ENCODE measurements around the gene CMTM8. TPM values are rescaled to one million over a fixed set of nuclear protein-coding genes. Genes with fewer than 3 reads are reported as not detected.

Gene CMTM8
- total RNA-seq, 1 experiment from 2014 or later, result 9.0 TPM

DNA sequence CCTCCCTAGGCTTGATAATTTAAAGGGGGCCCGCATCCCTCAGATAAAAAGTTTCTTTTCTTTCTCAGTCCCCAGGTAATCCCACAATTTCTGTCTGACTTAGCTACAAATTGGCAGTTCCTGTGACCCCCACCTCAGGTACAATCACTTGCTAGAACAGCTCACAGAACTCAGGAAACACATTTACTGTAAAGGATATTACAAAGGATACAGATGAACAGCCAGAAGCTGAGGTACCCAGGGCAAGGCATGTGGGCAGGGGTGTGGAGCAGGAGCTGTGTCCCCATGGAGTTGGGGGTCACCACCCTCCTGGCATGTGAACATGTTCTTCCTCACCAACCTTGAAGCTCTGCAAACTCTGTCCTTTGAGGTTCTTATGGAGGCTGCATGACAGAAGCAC lies 73.8 kb downstream of the CMTM8 start (continued):
- TF ChIP-seq, protein P1, sequence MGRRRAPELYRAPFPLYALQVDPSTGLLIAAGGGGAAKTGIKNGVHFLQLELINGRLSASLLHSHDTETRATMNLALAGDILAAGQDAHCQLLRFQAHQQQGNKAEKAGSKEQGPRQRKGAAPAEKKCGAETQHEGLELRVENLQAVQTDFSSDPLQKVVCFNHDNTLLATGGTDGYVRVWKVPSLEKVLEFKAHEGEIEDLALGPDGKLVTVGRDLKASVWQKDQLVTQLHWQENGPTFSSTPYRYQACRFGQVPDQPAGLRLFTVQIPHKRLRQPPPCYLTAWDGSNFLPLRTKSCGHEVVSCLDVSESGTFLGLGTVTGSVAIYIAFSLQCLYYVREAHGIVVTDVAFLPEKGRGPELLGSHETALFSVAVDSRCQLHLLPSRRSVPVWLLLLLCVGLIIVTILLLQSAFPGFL (CRISPR knock-in tag; IDR thresholded peaks at IDR 0.05; ENCODE audit: borderline replicate concordance), result no peak
- TF ChIP-seq ZNF671 (CRISPR knock-in tag; IDR thresholded peaks at IDR 0.05), result no peak
- no peak for TF ChIP-seq SMAD4 (CRISPR knock-in tag; IDR thresholded peaks at IDR 0.05)
- no peak for TF ChIP-seq MYBL2 (CRISPR knock-in tag; IDR thresholded peaks at IDR 0.05)
- TF ChIP-seq, protein P2, sequence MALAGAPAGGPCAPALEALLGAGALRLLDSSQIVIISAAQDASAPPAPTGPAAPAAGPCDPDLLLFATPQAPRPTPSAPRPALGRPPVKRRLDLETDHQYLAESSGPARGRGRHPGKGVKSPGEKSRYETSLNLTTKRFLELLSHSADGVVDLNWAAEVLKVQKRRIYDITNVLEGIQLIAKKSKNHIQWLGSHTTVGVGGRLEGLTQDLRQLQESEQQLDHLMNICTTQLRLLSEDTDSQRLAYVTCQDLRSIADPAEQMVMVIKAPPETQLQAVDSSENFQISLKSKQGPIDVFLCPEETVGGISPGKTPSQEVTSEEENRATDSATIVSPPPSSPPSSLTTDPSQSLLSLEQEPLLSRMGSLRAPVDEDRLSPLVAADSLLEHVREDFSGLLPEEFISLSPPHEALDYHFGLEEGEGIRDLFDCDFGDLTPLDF (CRISPR knock-in tag; IDR thresholded peaks at IDR 0.05), result no peak
- TF ChIP-seq, protein P3, sequence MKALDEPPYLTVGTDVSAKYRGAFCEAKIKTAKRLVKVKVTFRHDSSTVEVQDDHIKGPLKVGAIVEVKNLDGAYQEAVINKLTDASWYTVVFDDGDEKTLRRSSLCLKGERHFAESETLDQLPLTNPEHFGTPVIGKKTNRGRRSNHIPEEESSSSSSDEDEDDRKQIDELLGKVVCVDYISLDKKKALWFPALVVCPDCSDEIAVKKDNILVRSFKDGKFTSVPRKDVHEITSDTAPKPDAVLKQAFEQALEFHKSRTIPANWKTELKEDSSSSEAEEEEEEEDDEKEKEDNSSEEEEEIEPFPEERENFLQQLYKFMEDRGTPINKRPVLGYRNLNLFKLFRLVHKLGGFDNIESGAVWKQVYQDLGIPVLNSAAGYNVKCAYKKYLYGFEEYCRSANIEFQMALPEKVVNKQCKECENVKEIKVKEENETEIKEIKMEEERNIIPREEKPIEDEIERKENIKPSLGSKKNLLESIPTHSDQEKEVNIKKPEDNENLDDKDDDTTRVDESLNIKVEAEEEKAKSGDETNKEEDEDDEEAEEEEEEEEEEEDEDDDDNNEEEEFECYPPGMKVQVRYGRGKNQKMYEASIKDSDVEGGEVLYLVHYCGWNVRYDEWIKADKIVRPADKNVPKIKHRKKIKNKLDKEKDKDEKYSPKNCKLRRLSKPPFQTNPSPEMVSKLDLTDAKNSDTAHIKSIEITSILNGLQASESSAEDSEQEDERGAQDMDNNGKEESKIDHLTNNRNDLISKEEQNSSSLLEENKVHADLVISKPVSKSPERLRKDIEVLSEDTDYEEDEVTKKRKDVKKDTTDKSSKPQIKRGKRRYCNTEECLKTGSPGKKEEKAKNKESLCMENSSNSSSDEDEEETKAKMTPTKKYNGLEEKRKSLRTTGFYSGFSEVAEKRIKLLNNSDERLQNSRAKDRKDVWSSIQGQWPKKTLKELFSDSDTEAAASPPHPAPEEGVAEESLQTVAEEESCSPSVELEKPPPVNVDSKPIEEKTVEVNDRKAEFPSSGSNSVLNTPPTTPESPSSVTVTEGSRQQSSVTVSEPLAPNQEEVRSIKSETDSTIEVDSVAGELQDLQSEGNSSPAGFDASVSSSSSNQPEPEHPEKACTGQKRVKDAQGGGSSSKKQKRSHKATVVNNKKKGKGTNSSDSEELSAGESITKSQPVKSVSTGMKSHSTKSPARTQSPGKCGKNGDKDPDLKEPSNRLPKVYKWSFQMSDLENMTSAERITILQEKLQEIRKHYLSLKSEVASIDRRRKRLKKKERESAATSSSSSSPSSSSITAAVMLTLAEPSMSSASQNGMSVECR (CRISPR knock-in tag; IDR thresholded peaks at IDR 0.05; ENCODE audit: borderline replicate concordance), result no peak
- no peak for TF ChIP-seq HMGA2 (CRISPR knock-in tag; IDR thresholded peaks at IDR 0.05)
- TF ChIP-seq ZNF219 (CRISPR knock-in tag; IDR thresholded peaks at IDR 0.05; ENCODE audit: borderline replicate concordance), result no peak
- TF ChIP-seq, protein P4, sequence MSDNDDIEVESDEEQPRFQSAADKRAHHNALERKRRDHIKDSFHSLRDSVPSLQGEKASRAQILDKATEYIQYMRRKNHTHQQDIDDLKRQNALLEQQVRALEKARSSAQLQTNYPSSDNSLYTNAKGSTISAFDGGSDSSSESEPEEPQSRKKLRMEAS (CRISPR knock-in tag; IDR thresholded peaks at IDR 0.05), result no peak
- TF ChIP-seq, protein P5, sequence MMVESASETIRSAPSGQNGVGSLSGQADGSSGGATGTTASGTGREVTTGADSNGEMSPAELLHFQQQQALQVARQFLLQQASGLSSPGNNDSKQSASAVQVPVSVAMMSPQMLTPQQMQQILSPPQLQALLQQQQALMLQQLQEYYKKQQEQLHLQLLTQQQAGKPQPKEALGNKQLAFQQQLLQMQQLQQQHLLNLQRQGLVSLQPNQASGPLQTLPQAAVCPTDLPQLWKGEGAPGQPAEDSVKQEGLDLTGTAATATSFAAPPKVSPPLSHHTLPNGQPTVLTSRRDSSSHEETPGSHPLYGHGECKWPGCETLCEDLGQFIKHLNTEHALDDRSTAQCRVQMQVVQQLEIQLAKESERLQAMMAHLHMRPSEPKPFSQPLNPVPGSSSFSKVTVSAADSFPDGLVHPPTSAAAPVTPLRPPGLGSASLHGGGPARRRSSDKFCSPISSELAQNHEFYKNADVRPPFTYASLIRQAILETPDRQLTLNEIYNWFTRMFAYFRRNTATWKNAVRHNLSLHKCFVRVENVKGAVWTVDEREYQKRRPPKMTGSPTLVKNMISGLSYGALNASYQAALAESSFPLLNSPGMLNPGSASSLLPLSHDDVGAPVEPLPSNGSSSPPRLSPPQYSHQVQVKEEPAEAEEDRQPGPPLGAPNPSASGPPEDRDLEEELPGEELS (CRISPR knock-in tag; IDR thresholded peaks at IDR 0.05), result no peak
- no peak for TF ChIP-seq ZBTB21 (CRISPR knock-in tag; IDR thresholded peaks at IDR 0.05; ENCODE audit: borderline replicate concordance)

DNA sequence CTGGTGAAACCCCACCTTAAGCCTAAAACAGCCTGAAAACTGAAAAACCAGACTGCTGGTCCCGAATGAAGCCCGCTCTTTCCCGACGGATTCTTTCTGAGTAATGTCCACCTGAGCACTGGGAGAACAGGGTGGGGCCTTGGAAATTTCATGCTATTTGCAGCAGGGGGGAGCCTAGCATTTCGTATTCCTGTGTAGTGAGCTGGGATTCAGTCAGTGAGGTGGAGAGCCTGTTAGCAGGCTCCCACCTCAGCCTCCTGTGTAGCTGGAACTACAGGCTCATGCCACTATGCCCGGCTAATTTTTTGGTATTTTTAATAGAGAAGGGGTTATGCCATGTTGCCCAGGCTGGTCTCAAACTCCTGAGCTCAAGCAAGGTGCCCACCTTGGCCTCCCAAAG lies 74.7 kb downstream of the CMTM8 start:
- ChIA-PET CTCF (no interaction called here), POLR2A (no interaction called here)
- TF ChIP-seq, protein P6, sequence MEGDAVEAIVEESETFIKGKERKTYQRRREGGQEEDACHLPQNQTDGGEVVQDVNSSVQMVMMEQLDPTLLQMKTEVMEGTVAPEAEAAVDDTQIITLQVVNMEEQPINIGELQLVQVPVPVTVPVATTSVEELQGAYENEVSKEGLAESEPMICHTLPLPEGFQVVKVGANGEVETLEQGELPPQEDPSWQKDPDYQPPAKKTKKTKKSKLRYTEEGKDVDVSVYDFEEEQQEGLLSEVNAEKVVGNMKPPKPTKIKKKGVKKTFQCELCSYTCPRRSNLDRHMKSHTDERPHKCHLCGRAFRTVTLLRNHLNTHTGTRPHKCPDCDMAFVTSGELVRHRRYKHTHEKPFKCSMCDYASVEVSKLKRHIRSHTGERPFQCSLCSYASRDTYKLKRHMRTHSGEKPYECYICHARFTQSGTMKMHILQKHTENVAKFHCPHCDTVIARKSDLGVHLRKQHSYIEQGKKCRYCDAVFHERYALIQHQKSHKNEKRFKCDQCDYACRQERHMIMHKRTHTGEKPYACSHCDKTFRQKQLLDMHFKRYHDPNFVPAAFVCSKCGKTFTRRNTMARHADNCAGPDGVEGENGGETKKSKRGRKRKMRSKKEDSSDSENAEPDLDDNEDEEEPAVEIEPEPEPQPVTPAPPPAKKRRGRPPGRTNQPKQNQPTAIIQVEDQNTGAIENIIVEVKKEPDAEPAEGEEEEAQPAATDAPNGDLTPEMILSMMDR (IDR thresholded peaks at IDR 0.05), result no peak
- TF ChIP-seq NFATC4 (CRISPR knock-in tag; IDR thresholded peaks at IDR 0.05) (no peak), GTF2I (CRISPR knock-in tag; conservative IDR thresholded peaks at IDR 0.05) (no peak), ATF1 (CRISPR knock-in tag; IDR thresholded peaks at IDR 0.05) (no peak)
- TF ChIP-seq, protein P7, sequence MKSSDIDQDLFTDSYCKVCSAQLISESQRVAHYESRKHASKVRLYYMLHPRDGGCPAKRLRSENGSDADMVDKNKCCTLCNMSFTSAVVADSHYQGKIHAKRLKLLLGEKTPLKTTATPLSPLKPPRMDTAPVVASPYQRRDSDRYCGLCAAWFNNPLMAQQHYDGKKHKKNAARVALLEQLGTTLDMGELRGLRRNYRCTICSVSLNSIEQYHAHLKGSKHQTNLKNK (CRISPR knock-in tag; IDR thresholded peaks at IDR 0.05), result no peak
- TF ChIP-seq, protein P5 (CRISPR knock-in tag; IDR thresholded peaks at IDR 0.05), result no peak
- TF ChIP-seq, protein P8, sequence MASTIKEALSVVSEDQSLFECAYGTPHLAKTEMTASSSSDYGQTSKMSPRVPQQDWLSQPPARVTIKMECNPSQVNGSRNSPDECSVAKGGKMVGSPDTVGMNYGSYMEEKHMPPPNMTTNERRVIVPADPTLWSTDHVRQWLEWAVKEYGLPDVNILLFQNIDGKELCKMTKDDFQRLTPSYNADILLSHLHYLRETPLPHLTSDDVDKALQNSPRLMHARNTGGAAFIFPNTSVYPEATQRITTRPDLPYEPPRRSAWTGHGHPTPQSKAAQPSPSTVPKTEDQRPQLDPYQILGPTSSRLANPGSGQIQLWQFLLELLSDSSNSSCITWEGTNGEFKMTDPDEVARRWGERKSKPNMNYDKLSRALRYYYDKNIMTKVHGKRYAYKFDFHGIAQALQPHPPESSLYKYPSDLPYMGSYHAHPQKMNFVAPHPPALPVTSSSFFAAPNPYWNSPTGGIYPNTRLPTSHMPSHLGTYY (CRISPR knock-in tag; IDR thresholded peaks at IDR 0.05), result no peak
- H3K36me3 Mint-ChIP-seq, result no peaks in the 10 kb centered on the region
- H3K4me1 Mint-ChIP-seq, result peaks cover 31% of the 10 kb centered on the region
- DNase-seq (ENCODE audit: low spot score) (no peak), ATAC-seq (no peak)
- no peaks in the 10 kb centered on the region for H3K9me3 Mint-ChIP-seq
- H3K27ac Mint-ChIP-seq, result no peak overlapping the region
- H3K4me3 Mint-ChIP-seq, result no peak overlapping the region
- no peaks in the 10 kb centered on the region for H3K27me3 Mint-ChIP-seq (ENCODE audit: low read depth)
